ENCODE measurements around the gene TXNL4A. TPM values are rescaled to one million over a fixed set of nuclear protein-coding genes. Genes with fewer than 3 reads are reported as not detected.
A peak's percentile ranks its signal among the peaks of the same experiment; 100 is the strongest.
"Not testable (repeated sequence)": the region's sequence is repeated elsewhere in the genome, so short reads cannot be mapped to it uniquely, and the experiment has no call there.

The TXNL4A gene, protein sequence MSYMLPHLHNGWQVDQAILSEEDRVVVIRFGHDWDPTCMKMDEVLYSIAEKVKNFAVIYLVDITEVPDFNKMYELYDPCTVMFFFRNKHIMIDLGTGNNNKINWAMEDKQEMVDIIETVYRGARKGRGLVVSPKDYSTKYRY
- polyA plus RNA-seq (ENCODE audit: insufficient read length in 10 of 10): 100 to 1,000 TPM in 5 of 10 donors, 10 to 100 TPM in 5; 82.3 to 108 (median 98.3) TPM
- long read RNA-seq, donor 1, transcript TXNL4A-201 (3 exons, 3,504 nt): major isoform, 55 of 65 reads
- long read RNA-seq, donor 1, partial matches to known transcripts: 0 of 65 reads
- long read RNA-seq, donor 1, other reads (novel, unspliced or antisense): 6 of 65 reads
- long read RNA-seq, donor 2, transcript TXNL4A-201 (3 exons, 3,504 nt): major isoform, 40 of 47 reads
- long read RNA-seq, donor 2, partial matches to known transcripts: 0 of 47 reads
- long read RNA-seq, donor 2, other reads (novel, unspliced or antisense): 0 of 47 reads
- long read RNA-seq, donor 3: 0 reads
- long read RNA-seq, donor 4, transcript TXNL4A-201 (3 exons, 3,504 nt): major isoform, 50 of 66 reads
- long read RNA-seq, donor 4, partial matches to known transcripts: 0 of 66 reads
- long read RNA-seq, donor 4, other reads (novel, unspliced or antisense): 5 of 66 reads
- long read RNA-seq, donor 5, transcript TXNL4A-201 (3 exons, 3,504 nt): major isoform, 68 of 100 reads
- long read RNA-seq, donor 5, transcript TXNL4A-210 (2 exons, 669 nt): minor isoform, 7 of 100 reads
- long read RNA-seq, donor 5, transcript TXNL4A-203 (3 exons, 1,185 nt): minor isoform, 5 of 100 reads
- long read RNA-seq, donor 5, partial matches to known transcripts: 0 of 100 reads
- long read RNA-seq, donor 5, other reads (novel, unspliced or antisense): 11 of 100 reads
- long read RNA-seq, donor 6, transcript TXNL4A-201 (3 exons, 3,504 nt): major isoform, 50 of 62 reads
- long read RNA-seq, donor 6, transcript TXNL4A-208 (2 exons, 752 nt): minor isoform, 7 of 62 reads
- long read RNA-seq, donor 6, partial matches to known transcripts: 0 of 62 reads
- long read RNA-seq, donor 6, other reads (novel, unspliced or antisense): 0 of 62 reads
- long read RNA-seq, donor 7, transcript TXNL4A-201 (3 exons, 3,504 nt): major isoform, 57 of 65 reads
- long read RNA-seq, donor 7, partial matches to known transcripts: 0 of 65 reads
- long read RNA-seq, donor 7, other reads (novel, unspliced or antisense): 0 of 65 reads
- long read RNA-seq, donor 8, transcript TXNL4A-201 (3 exons, 3,504 nt): major isoform, 53 of 75 reads
- long read RNA-seq, donor 8, transcript TXNL4A-203 (3 exons, 1,185 nt): minor isoform, 11 of 75 reads
- long read RNA-seq, donor 8, partial matches to known transcripts: 5 of 75 reads
- long read RNA-seq, donor 8, other reads (novel, unspliced or antisense): 0 of 75 reads
- long read RNA-seq, donor 9, transcript TXNL4A-201 (3 exons, 3,504 nt): major isoform, 13 of 16 reads
- long read RNA-seq, donor 9, partial matches to known transcripts: 0 of 16 reads
- long read RNA-seq, donor 9, other reads (novel, unspliced or antisense): 0 of 16 reads

DNA sequence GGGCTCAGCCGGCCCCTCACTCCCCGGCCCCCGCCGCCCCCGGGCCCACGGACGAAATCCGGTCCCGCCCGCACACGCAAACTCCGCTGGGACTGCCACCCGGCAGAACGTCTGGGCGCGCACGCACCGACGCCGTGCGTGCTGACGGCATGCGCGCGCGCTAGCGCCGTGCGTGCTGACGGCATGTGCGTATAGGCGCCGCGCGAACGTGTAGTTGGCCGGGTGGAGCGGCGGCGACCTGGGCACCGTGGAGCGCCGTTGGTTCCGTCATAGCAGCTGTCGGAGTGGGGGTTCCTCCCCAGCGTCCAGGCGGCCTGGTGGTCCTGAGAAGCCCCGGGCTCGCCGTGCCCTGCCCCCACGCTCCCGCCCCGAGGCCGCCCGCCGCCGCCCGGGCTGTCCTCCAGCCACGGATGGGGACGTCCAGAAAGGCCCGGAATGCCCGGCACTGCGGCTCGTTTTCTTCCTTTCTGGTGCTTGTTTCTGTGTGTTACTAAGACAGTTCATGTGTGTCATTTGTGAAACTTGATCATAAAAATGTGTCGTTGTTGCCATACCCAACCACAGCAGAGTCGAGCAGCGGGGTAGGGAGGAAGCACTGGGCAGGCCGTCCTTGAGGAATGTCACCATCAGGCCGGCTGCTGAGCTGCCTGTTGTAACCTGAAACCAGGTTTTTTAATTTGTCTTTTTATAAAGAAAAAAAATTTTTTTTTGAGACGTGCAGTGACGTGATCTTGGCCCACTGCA is at the start of gene TXNL4A:
Gene TXNL4A (minus strand): TSS at position 113 of the 744 bp plus-strand sequence. CDS start 171 bp downstream, outside the sequence.
- peak; percentile 87 to 96 (median 94) for DNase-seq

DNA sequence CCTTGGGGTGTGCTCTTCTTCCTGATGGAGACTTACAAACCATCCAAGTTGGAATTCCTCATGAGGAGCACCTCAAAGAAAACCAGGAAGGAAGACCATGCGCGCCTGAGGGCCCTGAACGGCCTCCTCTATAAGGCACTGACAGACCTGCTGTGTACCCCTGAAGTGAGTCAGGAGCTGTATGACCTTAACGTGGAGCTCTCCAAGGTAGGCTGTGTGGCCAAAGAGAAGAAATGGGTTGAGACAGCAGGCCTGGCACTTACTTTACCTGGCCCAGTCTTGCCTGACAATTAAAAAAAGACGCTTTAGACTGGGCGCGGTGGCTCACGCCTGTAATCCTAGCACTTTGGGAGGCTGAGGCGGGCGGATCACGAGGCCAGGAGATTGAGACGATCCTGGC is 48.9 kb upstream of the TXNL4A start:
- DNase-seq: no peak

DNA sequence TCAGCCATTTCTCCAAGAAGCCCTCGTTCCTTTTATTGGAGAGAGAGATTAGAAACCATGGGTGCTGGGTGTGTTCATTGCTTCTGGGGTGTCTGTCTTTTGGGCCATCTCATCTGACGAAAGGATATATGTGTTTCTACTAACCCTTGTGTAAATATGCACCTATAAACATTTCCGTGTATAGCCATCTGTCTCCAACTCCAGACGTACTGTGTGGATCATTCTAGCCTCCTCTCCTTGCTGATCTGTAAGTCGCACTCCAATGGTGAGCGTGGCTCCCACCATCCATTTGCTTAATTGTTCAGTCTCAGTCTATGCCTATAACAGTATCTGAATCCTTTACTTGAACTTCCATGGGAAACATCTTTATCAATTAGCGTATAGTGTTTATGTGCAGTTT is 47.6 kb upstream of the TXNL4A start:
- DNase-seq: no peak

DNA sequence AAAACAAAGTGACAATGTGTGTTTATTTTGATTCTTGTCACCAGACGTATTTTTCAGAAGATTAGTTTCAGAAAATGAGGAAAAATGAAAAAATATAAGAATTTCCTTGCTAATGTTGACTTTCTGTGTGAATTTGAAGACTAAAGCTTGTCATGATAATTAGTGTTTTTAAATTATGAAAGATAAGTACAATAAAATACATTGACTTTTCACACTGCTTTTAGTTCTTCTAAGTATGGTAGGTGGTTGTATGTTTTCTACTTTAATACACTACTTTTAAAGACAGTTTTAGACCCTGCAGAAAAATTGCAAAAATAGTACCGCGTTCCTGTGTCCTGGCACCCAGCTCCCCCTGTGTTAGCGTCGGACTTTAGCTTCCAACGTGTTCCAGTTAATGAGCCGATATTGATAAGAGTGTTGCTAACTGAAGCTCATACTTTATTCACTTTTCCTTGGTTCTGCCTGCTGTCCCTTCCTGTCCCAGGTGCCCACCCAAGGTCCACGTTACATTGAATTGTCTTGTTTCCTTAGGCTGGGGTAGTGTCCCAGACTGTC is 46.6 kb upstream of the TXNL4A start:
- DNase-seq: peak in 1 of 3 donors; percentile 50

DNA sequence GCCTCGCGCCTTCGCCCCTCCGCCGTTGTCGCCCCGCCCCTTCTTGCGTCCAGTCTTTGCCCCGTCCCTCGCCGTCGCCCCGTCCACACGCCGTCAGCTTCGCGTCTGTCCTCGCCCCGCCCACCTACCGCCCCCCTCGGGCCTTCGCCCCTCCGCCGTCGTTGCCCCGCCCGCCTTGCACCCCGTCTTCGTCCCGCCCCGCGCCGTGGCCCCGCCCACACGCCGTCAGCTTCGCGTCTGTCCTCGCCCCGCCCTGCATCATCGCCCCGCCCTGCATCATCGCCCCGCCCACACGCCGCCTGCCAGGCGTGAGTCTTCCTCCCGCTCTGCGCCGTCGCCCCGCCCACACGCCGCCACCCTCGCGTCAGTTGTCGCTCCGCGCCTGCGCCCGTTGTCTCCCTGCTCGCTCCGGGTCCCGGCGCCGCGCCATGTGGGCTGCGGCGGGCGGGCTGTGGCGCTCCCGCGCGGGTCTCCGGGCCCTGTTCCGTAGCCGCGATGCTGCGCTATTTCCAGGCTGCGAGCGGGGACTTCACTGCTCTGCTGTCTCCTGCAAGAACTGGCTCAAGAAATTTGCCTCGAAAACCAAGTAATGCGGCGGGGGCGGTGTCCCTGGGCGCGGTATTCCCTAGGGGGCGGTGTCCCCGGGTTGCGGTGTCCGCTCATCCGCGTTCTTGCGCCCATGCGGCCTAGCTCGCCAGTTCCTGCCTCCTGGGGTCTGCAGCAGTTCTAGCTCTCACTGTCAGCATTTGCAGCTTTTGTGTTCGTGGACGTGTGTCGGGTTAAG is 45.9 kb upstream of the TXNL4A start, which contains the start of gene RBFA:
Gene RBFA (plus strand): TSS at position 367 of the 784 bp plus-strand sequence. CDS start 62 bp downstream, at position 429.
- peak; percentile 98 to 99 (median 99) for DNase-seq

DNA sequence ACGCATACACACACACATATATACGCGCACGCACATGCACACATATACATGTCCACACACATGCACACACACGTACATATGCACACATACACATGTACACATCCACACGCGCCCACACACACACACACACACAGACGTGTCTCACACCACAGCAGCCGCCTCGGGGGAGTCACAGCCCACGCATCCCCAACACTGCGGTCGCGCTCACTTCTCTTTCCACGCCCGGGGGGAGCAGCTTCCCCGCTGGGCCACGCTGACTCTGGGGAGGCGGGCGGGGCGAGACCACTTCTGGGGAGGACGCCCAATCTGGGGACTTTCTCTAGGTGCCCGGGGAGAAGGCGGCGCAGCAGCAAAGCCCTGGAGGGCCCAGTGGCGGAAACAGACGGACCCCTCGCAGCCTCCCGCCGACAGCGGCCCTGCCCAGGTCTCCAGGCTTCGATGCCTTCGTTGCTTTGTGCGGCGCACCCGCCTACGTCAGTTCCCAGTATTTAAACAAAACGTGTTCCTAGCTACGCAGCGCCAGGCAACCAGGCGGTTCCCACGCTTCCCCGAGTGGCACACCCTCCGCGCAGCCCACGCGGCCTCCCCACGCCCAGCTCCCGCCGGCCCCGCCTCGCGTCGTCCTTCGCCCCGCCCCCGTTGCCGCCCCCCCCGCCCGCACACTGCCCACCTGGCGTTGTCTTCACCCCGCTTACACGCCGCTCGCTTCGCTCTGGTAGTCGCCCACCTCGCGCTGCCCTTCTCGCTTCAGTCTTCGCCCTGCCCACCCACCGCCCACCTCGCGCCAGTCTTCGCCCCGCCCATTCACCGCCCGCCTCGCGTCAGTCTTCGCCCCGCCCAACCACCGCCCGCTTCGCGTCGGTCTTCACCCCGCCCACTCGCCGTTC is 45.1 kb upstream of the TXNL4A start:
- no peak for DNase-seq

DNA sequence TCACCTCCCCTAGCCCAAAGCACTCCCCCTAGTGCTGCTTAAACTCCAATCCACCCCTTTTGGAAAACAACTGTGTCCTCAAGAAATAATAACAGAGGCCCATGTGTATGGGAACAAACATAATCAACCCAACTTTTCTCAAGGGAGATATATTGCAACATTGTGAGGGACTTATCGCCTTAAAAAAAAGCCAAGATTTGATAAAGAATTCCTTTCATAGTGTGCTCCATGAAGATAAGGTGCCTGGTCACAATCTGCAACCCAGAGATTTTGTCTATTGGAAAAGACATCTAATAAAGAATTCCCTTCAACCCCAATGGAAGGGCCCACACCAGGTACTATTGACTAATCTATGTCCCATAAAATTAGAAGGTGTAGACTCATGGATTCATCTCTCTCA is 41.3 kb upstream of the TXNL4A start:
- DNase-seq: no peak

DNA sequence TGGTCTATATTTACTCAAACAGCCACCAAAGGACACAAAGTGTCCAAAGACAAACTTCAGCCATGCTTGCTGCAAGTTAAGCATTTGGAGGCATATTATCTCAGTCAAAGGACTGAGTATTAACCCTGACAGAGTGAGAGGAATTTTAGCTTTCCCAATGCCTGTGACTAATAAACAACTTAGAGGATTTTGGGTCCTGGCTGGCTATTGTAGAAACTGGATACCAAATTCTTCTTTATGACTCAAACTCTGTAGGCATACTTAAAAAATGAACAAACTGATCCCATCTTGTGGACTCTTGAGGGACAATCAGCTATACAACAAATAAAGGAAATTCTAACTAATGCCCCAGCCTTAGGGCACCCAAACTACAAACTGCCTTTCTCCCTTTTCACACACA is 39.4 kb upstream of the TXNL4A start:
- not testable (repeated sequence) for DNase-seq

DNA sequence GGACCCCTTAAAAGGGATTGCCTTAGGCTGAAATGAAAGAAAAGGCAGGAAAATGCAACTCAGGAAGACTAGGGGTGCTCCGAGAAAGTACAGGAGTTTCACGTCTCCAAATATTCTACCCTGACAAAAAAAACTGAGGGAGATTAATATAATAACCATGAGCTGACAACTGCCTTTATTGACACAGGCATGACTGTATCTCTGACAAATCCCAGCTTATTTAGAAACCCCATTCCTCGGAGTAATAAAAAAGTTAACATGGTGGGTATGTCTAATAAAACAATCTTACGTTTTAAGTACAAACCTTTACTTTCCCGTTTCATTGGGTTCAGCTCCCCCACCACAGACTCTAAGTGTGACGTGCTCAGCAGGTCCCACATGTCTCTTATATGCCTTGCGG is 38.0 kb upstream of the TXNL4A start:
- no peak for DNase-seq

DNA sequence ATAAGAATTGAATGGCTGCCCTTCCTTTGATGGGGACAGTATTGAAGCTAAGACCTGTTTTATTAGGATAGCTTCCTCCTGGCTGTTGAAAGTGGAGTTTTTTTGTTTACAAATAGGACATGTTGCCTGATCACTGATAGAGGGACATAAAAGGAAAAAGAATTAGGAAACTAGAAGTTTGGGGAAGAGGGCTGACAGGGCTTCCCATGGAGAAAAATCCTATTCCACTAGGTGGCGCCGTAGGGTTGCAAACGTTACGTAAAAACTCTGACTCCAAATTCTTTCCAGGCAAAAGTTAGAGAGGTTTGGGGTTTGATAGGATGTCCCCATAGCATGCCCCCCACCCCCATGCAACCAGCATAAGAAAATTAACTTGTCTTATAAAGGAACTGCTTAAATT is 34.8 kb upstream of the TXNL4A start:
- DNase-seq: no peak

DNA sequence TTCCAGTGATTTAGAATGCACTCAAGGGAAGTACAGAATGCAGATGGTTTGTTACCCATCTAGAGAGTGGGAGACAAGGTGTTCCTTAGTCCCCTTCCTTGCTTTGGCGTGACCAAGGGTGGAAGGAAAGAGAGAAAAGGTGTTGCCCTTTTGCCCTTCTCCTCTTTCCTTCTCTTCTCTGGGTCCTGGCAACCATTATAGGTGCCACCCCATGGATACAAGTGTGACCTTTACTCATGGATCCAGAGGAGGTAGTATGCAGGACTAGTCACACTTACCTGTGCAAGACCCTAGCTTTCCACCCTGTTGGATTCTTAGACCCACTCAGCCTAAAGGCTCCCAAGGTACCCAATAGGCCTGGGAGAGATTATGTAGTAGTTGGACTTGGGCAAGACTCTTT is 34.2 kb upstream of the TXNL4A start:
- DNase-seq: peak in 2 of 3 donors; percentile 14 to 47

DNA sequence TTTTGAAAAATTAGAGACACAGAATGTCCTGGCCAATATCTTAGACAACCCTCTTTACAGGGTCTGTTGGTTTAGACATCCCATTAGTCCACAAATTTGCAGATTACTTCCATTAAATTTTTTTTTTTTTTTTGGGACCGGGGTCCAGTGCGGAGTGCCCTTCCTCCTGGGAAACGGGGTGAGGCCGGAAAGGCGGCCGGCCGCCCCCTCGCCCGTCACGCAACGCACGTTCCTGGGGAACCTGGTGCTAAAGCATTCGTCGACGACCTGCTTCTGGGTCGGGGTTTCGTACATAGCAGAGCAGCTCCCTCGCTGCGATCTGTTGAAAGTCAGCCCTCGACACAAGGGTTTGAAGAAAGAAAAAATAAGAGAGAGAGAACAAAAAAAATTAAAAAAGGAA is 24.4 kb upstream of the TXNL4A start:
- no peak for DNase-seq

DNA sequence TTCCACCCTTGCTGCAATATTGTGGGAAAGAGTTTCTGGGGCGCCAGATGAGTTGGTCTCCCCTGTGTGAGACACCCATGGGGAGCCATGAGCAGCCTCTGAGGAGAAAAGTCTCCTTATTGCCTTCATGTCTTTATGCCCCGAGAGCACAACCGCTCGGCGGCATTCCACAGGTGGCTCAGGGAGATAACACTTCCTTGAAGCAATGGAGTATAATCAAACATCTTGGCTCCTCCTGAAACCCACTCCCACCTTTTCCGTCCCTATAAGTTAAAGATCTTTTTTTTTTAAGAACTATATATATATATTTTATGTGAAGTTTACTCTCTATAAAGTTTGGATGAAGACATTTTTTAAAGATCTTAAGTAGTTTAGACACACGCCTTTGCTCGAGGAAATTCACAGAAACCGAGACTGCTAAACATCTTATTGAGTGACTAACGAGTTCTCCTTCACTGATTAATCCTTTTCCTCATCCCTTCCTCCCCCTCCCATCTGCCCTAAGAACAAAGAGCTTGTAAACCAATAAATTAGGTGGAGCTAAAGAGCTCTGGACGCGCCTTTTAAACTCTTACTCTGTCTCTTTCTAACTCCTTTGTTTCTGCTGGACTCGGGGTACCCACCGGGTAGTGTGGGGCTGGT is 23.3 kb upstream of the TXNL4A start:
- not testable (repeated sequence) for DNase-seq

DNA sequence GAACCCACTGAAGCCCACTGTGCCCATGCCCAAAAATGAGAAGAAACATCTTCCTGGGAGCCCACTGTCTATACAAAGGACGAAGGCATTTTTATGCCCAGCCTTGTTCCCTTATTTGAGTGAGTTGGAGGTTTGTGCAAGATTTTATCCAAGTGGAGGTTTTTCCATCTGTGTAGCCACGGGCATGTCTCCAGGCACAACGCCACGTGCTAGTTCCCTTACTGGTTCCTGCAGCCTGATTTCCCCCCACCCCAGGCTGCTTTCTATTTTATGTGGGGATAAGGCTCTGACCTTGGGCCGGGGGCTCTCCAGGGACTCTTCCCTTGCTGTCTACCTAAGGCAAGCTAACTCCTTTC is 22.2 kb upstream of the TXNL4A start:
- DNase-seq: no peak

DNA sequence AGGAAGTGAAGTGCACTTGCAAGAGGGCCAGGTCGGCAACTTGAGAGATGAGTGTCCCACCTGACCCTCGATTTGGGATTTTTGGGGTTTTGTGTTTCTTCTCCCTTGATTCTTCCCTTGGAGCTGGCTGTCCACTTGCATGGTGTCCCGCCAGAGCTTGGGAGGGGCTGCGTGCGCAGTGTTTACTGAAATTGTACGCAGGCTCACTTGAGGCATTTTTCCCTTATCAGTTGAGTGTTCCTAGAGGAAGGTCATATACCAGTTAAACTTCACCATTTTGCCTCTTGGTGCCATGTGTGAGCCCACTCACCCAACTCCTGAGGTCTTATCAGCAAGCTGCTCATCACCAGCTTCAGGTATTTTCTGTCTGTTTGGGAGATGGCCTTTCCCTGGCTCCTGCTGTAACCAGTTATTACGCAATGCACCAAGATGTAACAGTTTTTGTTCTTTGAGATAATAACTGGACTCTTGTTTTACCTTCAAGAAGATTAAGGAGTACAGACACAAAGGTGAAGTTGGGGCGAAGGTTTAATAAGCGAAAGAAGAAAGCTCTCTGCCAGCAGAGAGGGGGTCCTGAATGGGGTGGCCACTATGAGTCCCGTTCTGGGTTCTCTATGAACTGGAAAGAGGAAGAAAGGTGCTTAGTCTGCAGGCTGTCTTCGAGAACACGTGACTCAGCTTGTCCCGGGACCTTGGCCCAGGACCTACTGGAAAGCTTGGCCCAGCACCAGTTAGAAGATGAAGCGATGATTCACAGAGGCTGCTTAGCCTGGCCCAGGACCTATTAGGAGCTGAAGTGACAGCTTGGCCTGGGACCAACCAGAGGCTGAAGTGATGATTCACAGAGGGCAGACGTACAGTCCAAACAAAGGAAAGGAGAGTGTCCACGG is 21.5 kb upstream of the TXNL4A start:
- peak in 1 of 3 donors; percentile 73 for DNase-seq

DNA sequence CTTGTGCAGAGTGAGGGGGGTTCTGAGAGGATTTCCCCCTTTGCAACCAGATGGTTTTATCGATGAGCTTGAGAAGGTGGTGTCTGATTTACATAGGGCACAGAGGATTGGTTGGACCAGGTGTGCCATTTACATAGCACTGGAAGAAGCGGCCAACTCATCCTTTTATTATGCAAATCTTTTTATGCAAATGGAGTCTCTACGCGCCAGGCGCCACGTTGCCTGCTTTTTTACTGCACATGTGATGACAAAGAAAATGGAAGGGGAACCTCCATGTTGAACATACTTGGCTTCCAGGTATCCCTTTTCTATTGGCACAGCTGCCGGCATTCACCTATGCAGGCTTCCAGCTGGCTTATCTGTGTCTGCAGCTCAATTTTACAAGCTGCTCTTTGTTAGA is 18.4 kb upstream of the TXNL4A start:
- no peak for DNase-seq
